Measurements from ENCODE around the gene ATAD3C.
"Not testable (repeated sequence)": the region's sequence is repeated elsewhere in the genome, so short reads cannot be mapped to it uniquely, and the experiment has no call there.

The ATAD3C gene

GRCh38 chr1:1480488-1480867 is 31.0 kb downstream of the ATAD3C start:
- not testable (repeated sequence) for DNase-seq

- DNase-seq = not testable (repeated sequence)
Measured at GRCh38 chr1:1481811-1482210, 32.3 kb downstream of the ATAD3C start.

GRCh38 chr1:1482856-1483255 is 33.4 kb downstream of the ATAD3C start:
- no peak for DNase-seq

- no peak for DNase-seq
Measured at GRCh38 chr1:1483714-1484113, 34.2 kb downstream of the ATAD3C start.

- not testable (repeated sequence) for DNase-seq
Measured at GRCh38 chr1:1484976-1485750, 35.7 kb downstream of the ATAD3C start.

GRCh38 chr1:1485755-1486317 is 36.3 kb downstream of the ATAD3C start:
- DNase-seq = not testable (repeated sequence)

GRCh38 chr1:1487701-1488100 is 38.2 kb downstream of the ATAD3C start:
- no peak for DNase-seq

- no peak for DNase-seq
Measured at GRCh38 chr1:1489231-1489630, 39.7 kb downstream of the ATAD3C start.

- no peak for DNase-seq
Measured at GRCh38 chr1:1489861-1490260, 40.4 kb downstream of the ATAD3C start.

GRCh38 chr1:1490633-1491230 is 41.2 kb downstream of the ATAD3C start:
- no peak for DNase-seq

- DNase-seq = no peak
Measured at GRCh38 chr1:1491601-1492000, 42.1 kb downstream of the ATAD3C start.

- DNase-seq = not testable (repeated sequence)
Measured at GRCh38 chr1:1494311-1494710, 44.8 kb downstream of the ATAD3C start.

- not testable (repeated sequence) for DNase-seq
Measured at GRCh38 chr1:1495461-1495975, 46.0 kb downstream of the ATAD3C start.

GRCh38 chr1:1504777-1505365 is 55.4 kb downstream of the ATAD3C start:
- peak; percentile 73 to 74 for DNase-seq

- DNase-seq = peak; percentile 10 to 13
Measured at GRCh38 chr1:1505366-1505798, 55.9 kb downstream of the ATAD3C start.

GRCh38 chr1:1505801-1506200 is 56.3 kb downstream of the ATAD3C start:
- DNase-seq = not testable (repeated sequence)

GRCh38 chr1:1507305-1507704 is 57.8 kb downstream of the ATAD3C start:
- no peak for DNase-seq

GRCh38 chr1:1508775-1509464 is 59.4 kb downstream of the ATAD3C start:
- not testable (repeated sequence) for DNase-seq

- DNase-seq = not testable (repeated sequence)
Measured at GRCh38 chr1:1509465-1509850, 60.0 kb downstream of the ATAD3C start.

GRCh38 chr1:1510912-1511532 is 61.5 kb downstream of the ATAD3C start:
- peak in 1 of 2 donors; percentile 10 for DNase-seq

- peak; percentile 94 to 95 for DNase-seq
Measured at GRCh38 chr1:1511533-1512285, 62.2 kb downstream of the ATAD3C start, which contains the start of gene ATAD3A. Gene ATAD3A (plus strand): TSS chr1:1512162. CDS start chr1:1512269, 107 bp downstream.

All from stimulated activated CD4-positive, alpha-beta T cell treated with anti-CD3 and anti-CD28 coated beads, Interleukin-2, amount 100 ng/mL, for 48 hours (primary cell).